Suprapubic skin (tissue), 3 donors: ENCODE results near the gene CERS6.

Experiments
- CTCF ChIP-seq, 2 donors: fragments of 200-600 bp in 1 of 2; fragments of 450-650 bp in 1 of 2; sonication (generic) in 1 of 2; IDR thresholded peaks; one replicate each; pipeline ENCODE4 v1.5.1; 2016 to 2019; ENCODE audit warnings: antibody characterized with exemption in 2 of 2, mild to moderate bottlenecking in 1 of 2, moderate library complexity in 1 of 2
- EP300 ChIP-seq: sonication (generic); formaldehyde crosslinking; IDR thresholded peaks from one replicate; pipeline ENCODE4 v1.6.1; 2017; ENCODE audit warnings: antibody characterized with exemption
- POLR2A ChIP-seq, 2 donors: fragments of 450-650 bp; IDR thresholded peaks; one replicate each; pipeline ENCODE4 v1.6.1; 2017; ENCODE audit warnings: antibody characterized with exemption in 2 of 2, mild to moderate bottlenecking in 2 of 2, moderate library complexity in 2 of 2

GRCh38 chr2:168732506-168732905 lies 276.4 kb downstream of the CERS6 start:
- TF ChIP-seq CTCF (IDR thresholded peaks at IDR 0.05) = no peak
- TF ChIP-seq POLR2A (IDR thresholded peaks at IDR 0.05) = no peak
- TF ChIP-seq EP300 = no peak
